Measurements from ENCODE around the gene XXYLT1.
"Not testable (repeated sequence)": the region's sequence is repeated elsewhere in the genome, so short reads cannot be mapped to it uniquely, and the experiment has no call there.

XXYLT1 gene

GRCh38 chr3:195087840-195088601, 182.9 kb downstream of the XXYLT1 start:
- in situ Hi-C loops (cut with HindIII; ENCODE audit: low sequenced_read_pairs): not testable (repeated sequence)

- in situ Hi-C loops (cut with HindIII; ENCODE audit: low sequenced_read_pairs): no loop called here
Observed at GRCh38 chr3:195087328-195087727, 183.6 kb downstream of the XXYLT1 start.

- in situ Hi-C loops (cut with HindIII; ENCODE audit: low sequenced_read_pairs): no loop called here
Observed at GRCh38 chr3:195086885-195087284, 184.1 kb downstream of the XXYLT1 start.

GRCh38 chr3:195086341-195086740, 184.6 kb downstream of the XXYLT1 start:
- in situ Hi-C loops (cut with HindIII; ENCODE audit: low sequenced_read_pairs): no loop called here

GRCh38 chr3:195085356-195086130, 185.4 kb downstream of the XXYLT1 start:
- in situ Hi-C loops (cut with HindIII; ENCODE audit: low sequenced_read_pairs): no loop called here

GRCh38 chr3:195084746-195085145, 186.2 kb downstream of the XXYLT1 start:
- in situ Hi-C loops (cut with HindIII; ENCODE audit: low sequenced_read_pairs): no loop called here

- in situ Hi-C loops (cut with HindIII; ENCODE audit: low sequenced_read_pairs): no loop called here
Observed at GRCh38 chr3:195083659-195084058, 187.3 kb downstream of the XXYLT1 start.

- in situ Hi-C loops (cut with HindIII; ENCODE audit: low sequenced_read_pairs): no loop called here
Observed at GRCh38 chr3:195082811-195083210, 188.1 kb downstream of the XXYLT1 start.

GRCh38 chr3:195081242-195081963, 189.6 kb downstream of the XXYLT1 start:
- in situ Hi-C loops (cut with HindIII; ENCODE audit: low sequenced_read_pairs): no loop called here

- in situ Hi-C loops (cut with HindIII; ENCODE audit: low sequenced_read_pairs): no loop called here
Observed at GRCh38 chr3:195080571-195081151, 190.3 kb downstream of the XXYLT1 start.

GRCh38 chr3:195080125-195080524, 190.8 kb downstream of the XXYLT1 start:
- in situ Hi-C loops (cut with HindIII; ENCODE audit: low sequenced_read_pairs): no loop called here

- in situ Hi-C loops (cut with HindIII; ENCODE audit: low sequenced_read_pairs): no loop called here
Observed at GRCh38 chr3:195079636-195080035, 191.3 kb downstream of the XXYLT1 start.

- in situ Hi-C loops (cut with HindIII; ENCODE audit: low sequenced_read_pairs): no loop called here
Observed at GRCh38 chr3:195078891-195079440, 192.0 kb downstream of the XXYLT1 start.

GRCh38 chr3:195077611-195078540, 193.1 kb downstream of the XXYLT1 start:
- in situ Hi-C loops (cut with HindIII; ENCODE audit: low sequenced_read_pairs): no loop called here

- in situ Hi-C loops (cut with HindIII; ENCODE audit: low sequenced_read_pairs): no loop called here
Observed at GRCh38 chr3:195076981-195077610, 193.9 kb downstream of the XXYLT1 start.

- in situ Hi-C loops (cut with HindIII; ENCODE audit: low sequenced_read_pairs): no loop called here
Observed at GRCh38 chr3:195075941-195076875, 194.8 kb downstream of the XXYLT1 start.

GRCh38 chr3:195075199-195075940, 195.6 kb downstream of the XXYLT1 start:
- in situ Hi-C loops (cut with HindIII; ENCODE audit: low sequenced_read_pairs): no loop called here

Measured in endothelial cell of hepatic sinusoid (primary cell).